Upper lobe of right lung (tissue), 1 donor: ENCODE results near the gene CHST8. TPM values are rescaled to one million over a fixed set of nuclear protein-coding genes. Genes with fewer than 3 reads are reported as not detected.

Experiments
- ATAC-seq: fragments of 200-7000 bp; cut with Tn5 transposase; one replicate; pipeline ENCODE4 v1.9.1; 2020; ENCODE audit warnings: mild to moderate bottlenecking, moderate library complexity
- DNase-seq: peaks from one replicate; pipeline ENCODE4 v3.0.0-alpha.2; 2020
- H3K27ac ChIP-seq: fragments of 200-600 bp; one replicate; pipeline ENCODE4 v1.8.0; 2022
- H3K27me3 ChIP-seq: fragments of 200-600 bp; one replicate; pipeline ENCODE4 v1.8.0; 2022; ENCODE audit warnings: mild to moderate bottlenecking
- H3K36me3 ChIP-seq: fragments of 200-600 bp; one replicate; pipeline ENCODE4 v1.8.0; 2022
- H3K4me1 ChIP-seq: fragments of 200-600 bp; one replicate; pipeline ENCODE4 v1.8.0; 2022
- H3K4me3 ChIP-seq: fragments of 200-600 bp; one replicate; pipeline ENCODE4 v1.8.0; 2022; ENCODE audit warnings: mild to moderate bottlenecking
- H3K9me3 ChIP-seq: fragments of 200-600 bp; one replicate; pipeline ENCODE4 v1.8.0; 2022
- CTCF ChIP-seq: fragments of 200-600 bp; IDR thresholded peaks from one replicate; pipeline ENCODE4 v1.8.0; 2022; ENCODE audit warnings: antibody characterized with exemption
- intact Hi-C: fragments of 100-400 bp; cut with DNase I; formaldehyde crosslinking; loops from one replicate; pipeline ENCODE4 v1.11.0; 2022
- total RNA-seq: library from RNA; stranded (reverse); fragmentation: NEBNext Ultra II Directional; extraction: Animal tissue kit (Norgen Biotek cat#: 25700); gene quantifications from one replicate; pipeline ENCODE4 v1.2.1, GENCODE V29; 2021
- donor health status: DM: no; HTN: yes; CAD: no; lungs with severe emphysema.

CHST8 gene
- total RNA-seq, 1 donor from 2014 or later = 0.64 TPM

- H3K36me3 ChIP-seq = no peaks in the 10 kb centered on the region
- H3K27ac ChIP-seq = no peak overlapping the region
- TF ChIP-seq CTCF = no peak
- H3K9me3 ChIP-seq = no peaks in the 10 kb centered on the region
- H3K4me3 ChIP-seq = no peak overlapping the region
- peaks cover 27% of the 10 kb centered on the region for H3K27me3 ChIP-seq
- ATAC-seq = no peak
- DNase-seq = peak; percentile 57
- intact Hi-C loops = no loop called here
- no peaks in the 10 kb centered on the region for H3K4me1 ChIP-seq
These were observed 59.4 kb downstream of the CHST8 start for GRCh38 chr19:33681081-33681680.

- DNase-seq (peak; percentile 67), ATAC-seq (peak; percentile 39)
- TF ChIP-seq CTCF = no peak
- Histone ChIP-seq H3K4me1 (no peaks in the 10 kb centered on the region), H3K4me3 (no peak overlapping the region), H3K27ac (no peak overlapping the region), H3K27me3 (peaks cover 34% of the 10 kb centered on the region), H3K9me3 (no peaks in the 10 kb centered on the region), H3K36me3 (no peaks in the 10 kb centered on the region)
- intact Hi-C loops = no loop called here
These were observed 62.3 kb downstream of the CHST8 start for GRCh38 chr19:33683881-33684537.

DNA sequence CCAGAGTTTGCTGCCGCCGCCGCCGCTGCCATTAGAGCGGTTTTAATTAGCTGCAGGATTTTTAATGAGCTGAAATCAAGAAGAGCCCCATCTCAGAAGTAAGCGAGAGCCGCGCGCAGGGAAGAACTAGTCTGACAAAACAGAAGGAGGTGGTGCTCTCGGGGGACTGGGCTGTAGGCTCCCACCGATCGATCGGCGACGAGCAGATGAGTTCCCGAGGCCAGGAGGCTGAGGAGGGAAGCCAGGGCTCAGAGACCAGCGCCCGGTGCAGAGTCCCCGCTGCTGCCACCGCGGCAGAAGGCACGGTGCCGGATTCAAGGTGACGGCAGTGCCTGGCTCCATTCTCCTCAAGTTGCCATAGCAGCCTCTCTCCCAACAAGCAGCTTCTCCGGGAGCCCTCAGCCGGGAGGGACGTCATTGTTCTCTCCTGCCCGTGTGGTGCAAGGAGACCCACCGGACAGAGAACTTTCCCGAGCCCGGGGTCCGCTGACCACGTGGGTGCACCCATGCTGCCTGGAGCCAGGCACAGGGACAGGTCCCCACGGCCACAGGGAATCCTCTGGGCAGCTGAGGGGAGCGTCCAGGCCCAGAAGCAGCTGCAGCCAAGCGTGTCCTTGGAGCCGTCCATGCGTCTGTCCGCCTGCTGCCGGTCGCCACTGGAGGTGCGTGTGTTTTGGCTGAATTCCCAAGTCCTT lies 62.9 kb downstream of the CHST8 start:
- Histone ChIP-seq H3K27ac (no peak overlapping the region), H3K27me3 (peaks cover 35% of the 10 kb centered on the region), H3K36me3 (no peaks in the 10 kb centered on the region), H3K4me1 (no peaks in the 10 kb centered on the region), H3K4me3 (no peak overlapping the region), H3K9me3 (no peaks in the 10 kb centered on the region)
- TF ChIP-seq CTCF = no peak
- intact Hi-C loops = no loop called here
- ATAC-seq (no peak), DNase-seq (peak; percentile 61)

DNA sequence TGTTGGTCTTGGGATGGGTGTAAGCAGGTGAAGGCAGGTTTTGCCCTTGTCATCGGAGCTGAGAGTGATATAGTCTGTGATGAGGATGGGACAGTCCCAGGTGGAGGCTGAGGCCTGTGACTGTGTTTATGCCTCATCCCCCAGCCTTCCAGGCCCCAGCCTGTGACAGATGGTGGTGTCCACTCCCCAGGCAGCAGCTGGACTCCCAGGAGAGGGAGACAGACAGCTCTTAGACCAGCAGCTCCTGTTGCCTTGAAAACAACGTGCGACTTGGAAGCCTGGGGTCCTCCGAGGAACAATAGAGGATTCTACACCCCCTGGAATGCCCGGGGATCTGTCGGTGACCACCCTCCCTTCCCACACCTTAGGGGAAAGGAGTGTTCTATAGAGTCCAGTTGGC lies 63.8 kb downstream of the CHST8 start:
- no peak for ATAC-seq
- no peak overlapping the region for H3K27ac ChIP-seq
- peak; percentile 43 for DNase-seq
- H3K36me3 ChIP-seq = no peaks in the 10 kb centered on the region
- H3K9me3 ChIP-seq = no peaks in the 10 kb centered on the region
- TF ChIP-seq CTCF = no peak
- H3K4me1 ChIP-seq = no peaks in the 10 kb centered on the region
- no peak overlapping the region for H3K4me3 ChIP-seq
- intact Hi-C loops = no loop called here
- peaks cover 40% of the 10 kb centered on the region for H3K27me3 ChIP-seq

GRCh38 chr19:33686262-33686661 lies 64.5 kb downstream of the CHST8 start:
- H3K27me3 ChIP-seq = peaks cover 40% of the 10 kb centered on the region
- no peak for TF ChIP-seq CTCF
- DNase-seq = peak; percentile 18
- H3K36me3 ChIP-seq = no peaks in the 10 kb centered on the region
- H3K27ac ChIP-seq = no peak overlapping the region
- no peaks in the 10 kb centered on the region for H3K9me3 ChIP-seq
- intact Hi-C loops = no loop called here
- no peak overlapping the region for H3K4me3 ChIP-seq
- ATAC-seq = no peak
- no peaks in the 10 kb centered on the region for H3K4me1 ChIP-seq
